HG02884 (cell line): ENCODE data around the gene STK39.
"Not testable (repeated sequence)": the region's sequence is repeated elsewhere in the genome, so short reads cannot be mapped to it uniquely, and the experiment has no call there.

ENCODE experiments used
- ATAC-seq: cut with Tn5 transposase; IDR thresholded peaks from one replicate; pipeline ENCODE4 v1.9.1; 2021; ENCODE audit warnings: mild to moderate bottlenecking, moderate library complexity; ENCODE audit not compliant: unreplicated experiment

The STK39 gene

DNA sequence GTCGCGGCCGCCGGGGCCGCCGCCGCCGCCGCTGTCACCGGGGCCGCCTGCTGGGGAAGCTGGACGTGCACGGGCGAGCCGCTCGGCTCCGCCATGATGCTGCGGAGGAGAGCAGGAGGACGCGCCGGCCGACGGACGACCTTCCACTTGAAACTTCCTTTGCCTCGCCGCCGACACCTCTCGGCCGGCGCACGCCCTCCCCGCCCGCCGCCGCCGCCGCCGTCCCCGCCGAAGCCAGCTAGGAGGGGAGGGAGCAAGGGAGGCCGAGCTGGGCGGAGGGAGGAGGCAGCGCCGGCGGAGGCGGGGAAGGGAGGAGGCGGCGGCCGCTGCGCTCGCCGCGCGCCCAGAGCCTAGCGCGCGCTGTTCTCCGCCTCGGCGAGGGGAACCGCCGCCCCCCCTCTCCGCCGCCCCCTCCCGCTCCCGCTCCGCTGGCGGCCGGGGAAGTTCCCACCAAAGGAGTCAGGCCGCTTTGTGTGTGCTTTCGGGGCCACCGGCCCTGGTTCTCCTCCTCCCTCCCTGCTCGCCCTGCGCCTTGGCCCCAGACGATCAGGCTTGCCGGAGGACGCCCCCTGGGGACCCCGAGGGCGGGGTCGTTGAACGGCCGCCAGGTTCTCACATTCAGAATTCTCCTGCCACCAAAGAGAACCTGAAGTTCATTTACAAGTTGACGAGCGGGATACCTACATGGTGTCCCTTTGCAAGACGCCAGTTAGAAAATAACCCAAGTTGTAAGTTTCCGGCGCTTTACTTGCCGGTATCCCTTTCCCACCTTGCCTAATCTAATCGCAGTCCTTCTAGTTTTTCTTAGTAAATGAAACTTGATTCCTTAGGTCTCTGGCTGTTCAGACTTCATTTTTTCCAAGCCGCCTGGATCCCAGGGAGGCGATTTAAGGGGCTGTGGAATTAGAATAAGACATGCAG lies at the start of gene STK39:
Gene STK39 (minus strand): TSS at position 255 of the 921 bp plus-strand sequence. CDS start 160 bp downstream, at position 95.
- ATAC-seq = peak; percentile 73

- ATAC-seq = no peak
Measured at GRCh38 chr2:168295051-168295450, 47.7 kb upstream of the STK39 start.

- no peak for ATAC-seq
Measured at GRCh38 chr2:168294409-168294808, 47.0 kb upstream of the STK39 start.

GRCh38 chr2:168293766-168294165 lies 46.4 kb upstream of the STK39 start:
- ATAC-seq = no peak

DNA sequence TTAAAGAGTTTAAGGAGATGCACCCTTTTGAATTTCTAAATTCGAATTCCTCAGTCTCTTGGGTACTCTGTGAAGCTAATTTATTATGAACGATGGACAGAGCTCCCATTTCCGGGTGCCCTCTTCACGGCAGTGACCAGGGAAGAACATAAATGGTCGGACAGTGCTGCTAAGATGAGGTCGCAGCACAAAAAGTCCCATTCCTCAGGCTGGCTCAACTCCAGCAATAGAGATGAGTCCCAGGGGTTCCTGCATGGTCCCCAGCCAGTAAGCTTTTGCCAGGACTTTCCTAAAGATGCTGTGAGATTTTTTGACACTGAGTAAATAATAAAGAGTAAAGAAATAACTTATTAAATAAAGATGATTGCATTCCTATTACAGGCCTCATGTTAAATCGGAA lies 43.0 kb upstream of the STK39 start:
- ATAC-seq = no peak

DNA sequence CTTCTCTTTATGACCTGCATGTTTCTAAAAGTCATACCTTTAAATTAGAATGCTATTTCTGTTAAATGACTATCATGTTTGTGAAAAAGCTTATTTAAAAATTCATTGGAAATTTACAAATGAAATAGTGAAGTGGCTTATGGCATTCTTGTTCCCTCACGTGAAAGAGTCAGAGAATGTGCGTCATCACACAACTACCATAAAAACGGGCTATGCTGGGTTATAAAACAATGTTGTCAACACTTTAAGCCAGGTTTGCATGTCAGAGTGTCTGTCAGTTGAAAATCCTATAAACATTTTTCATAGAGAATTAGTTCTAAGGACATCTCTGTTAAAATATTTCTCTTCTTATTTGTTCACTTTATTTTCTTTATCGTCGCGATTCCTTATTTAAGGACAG lies 42.5 kb upstream of the STK39 start:
- ATAC-seq = no peak

DNA sequence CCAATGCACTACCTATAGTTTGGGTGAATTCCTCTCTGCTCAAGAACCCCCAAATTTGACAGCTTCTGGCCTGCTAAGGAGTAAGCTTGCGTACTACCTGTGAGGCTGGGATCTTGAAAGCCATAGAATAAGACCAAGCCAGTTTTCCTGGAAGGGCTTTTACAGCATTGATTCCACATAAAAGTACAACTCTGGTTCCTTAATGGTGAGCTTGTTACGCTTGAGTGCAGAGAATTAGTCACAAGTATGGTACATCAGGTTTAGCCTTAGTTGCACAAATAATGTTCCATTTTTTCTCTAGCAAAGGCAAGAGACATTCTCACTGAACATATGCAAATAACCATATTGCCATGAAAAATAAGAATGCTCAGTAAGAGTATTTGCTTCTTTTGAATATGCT lies 39.1 kb upstream of the STK39 start:
- no peak for ATAC-seq

- ATAC-seq = no peak
Measured at GRCh38 chr2:168278424-168278888, 31.1 kb upstream of the STK39 start.

GRCh38 chr2:168277276-168277675 lies 29.9 kb upstream of the STK39 start:
- ATAC-seq = no peak

DNA sequence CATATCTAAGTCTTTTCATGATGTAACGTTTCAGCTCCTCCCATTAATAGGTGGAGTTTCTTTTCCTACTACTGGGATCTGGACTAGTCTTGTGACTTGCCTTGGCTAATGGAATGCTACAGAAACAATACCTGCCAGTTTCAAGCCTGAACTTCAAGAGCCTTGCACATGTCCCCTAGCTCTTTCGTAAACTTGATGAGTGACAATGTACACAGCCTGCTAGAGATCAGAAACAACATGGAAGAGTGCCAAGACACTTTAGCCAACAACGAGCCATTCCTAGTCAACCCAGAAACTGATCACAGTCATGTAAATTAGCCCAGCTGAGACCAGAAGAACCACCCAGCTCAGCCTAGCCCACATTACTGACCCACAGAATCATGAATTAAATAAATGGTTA lies 24.8 kb upstream of the STK39 start:
- ATAC-seq = no peak

DNA sequence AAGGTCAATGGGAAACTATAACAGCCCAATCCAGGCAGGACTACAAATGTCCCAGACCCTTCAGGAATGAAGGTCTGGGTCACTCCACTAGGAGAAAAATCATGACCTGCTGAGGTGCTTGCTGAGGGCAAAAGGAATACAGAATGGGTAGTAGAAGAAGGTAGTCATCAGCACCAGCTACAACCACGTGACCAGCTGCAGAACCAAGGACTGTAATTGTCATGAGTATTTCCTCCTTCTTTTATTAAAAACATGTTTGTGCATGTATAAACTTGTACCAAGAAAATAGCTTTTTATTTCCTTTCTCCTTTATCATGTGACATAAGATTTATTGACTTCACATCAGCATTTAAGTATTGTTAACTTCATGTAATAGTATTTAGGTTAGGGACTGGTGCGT lies 15.5 kb upstream of the STK39 start:
- not testable (repeated sequence) for ATAC-seq

DNA sequence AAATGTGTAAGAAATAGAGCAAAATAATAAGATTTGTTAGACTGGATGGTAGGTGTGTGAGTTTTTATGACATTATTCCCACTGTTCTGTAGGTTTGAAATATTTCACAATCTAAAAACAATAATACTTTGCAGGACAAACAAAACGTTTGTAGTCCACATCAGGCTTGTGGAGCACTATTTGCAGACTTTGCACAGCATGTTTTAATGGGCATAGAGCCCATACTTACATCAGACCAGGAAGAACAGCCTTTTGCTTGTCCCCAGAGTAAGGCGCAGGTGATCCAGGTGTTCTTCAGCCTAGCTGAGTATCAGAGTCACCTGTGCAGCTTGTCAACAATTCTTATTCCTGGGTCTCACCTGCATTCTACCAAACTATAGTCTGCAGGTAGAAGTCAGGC lies 9.1 kb upstream of the STK39 start:
- no peak for ATAC-seq

GRCh38 chr2:168255866-168256265 lies 8.5 kb upstream of the STK39 start:
- ATAC-seq = no peak

GRCh38 chr2:168255103-168255502 lies 7.7 kb upstream of the STK39 start:
- ATAC-seq = no peak

DNA sequence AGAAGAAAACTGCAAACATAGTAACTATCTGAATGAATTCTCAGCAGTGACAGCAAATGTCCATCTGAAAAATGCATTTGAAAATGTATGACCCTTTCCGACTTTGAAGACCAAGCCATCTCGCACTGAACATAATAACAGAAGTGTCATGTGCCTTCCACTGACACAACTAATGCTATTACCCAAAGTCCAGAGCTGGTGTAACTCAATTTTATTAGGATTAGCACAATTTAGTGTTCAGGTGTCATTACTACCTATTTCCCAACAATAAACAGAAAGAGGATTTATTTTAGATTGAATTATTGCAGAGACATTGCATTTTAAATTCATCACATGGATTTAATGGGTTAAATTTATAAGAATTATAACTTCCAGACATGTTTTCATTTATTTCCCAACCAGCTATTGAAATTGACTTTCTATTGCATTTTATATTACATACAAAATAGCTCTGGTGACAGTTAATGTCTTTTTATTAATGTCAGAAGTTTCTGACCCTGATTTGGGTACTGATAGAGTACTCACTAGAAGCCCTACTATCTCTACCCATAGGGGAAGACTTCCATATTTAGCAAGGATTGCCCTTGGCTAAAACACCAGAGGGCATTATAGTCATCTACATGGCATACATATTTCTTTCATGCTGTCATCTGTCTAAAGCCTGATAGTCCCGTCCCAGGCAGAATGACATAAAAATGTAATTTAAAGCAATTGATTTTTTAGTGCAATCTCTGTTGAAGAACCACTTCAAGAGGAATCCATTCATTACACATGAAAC lies 7.0 kb upstream of the STK39 start:
- no peak for ATAC-seq

GRCh38 chr2:168253379-168253778 lies 6.0 kb upstream of the STK39 start:
- ATAC-seq = no peak

GRCh38 chr2:168252976-168253375 lies 5.6 kb upstream of the STK39 start:
- no peak for ATAC-seq

DNA sequence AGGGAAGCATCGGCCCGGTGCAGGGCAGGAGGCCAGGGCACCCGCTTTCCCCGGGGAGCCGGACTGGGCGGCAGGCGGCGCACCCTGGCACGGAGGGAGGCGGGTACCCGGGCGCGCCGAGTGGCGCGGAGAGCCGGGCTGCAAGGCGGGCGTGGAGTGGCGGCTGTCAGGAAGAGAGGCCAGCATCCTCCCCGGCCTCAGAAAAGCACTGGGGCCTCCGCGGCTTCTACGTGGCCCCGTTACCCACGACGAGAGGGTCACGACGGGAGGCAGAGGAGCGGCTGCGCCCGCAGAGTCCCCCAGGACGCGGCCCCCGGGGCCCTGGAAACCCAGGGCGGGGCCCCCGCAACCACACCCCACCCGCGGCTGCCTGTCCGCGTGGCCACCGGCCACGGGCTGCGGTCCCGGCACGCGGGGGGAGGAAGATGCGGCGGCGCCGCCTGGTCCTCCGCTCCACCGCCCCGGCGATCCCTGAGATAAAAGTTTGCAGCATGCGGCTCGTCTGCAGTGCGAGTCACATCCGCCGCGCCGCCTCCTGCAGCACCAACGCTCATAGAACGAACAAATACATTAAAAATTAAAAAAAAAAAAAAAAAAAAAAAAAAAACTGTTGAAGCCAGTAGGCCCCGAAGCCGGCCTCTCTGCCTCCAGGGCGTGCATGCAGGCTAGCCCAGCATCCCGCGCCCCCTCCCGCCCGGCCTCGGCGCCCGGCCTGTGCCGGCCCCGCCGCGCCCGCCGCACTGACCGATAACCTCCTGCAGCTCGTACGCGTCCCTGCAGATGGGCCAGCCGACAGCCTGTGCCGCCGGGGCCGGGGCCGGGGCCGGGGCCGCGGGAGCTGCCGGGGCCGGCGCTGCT lies 683 bp downstream of the STK39 start:
- ATAC-seq = peak; percentile 52

DNA sequence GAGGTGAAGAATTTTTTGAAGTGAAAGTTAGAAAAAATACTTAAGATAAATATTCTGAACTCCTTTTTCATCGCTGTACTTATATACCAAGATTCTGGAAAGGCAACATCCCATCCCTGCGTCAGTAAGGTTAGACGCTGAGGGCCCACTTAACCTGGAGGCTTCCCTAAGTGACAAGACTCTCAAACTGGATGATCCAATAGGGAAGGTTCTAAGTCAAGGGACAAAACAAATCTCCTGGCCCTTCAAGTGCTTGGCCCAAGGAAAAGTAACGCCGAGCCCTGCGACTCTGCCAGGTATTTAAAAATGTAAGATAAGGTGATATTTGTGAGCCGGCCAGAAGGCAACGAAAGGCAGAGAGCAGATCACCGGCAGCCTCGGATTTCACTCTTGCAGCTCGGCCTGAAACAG lies 1.3 kb downstream of the STK39 start:
- ATAC-seq = no peak

GRCh38 chr2:168245074-168245825 lies 2.1 kb downstream of the STK39 start:
- no peak for ATAC-seq
